Prostate gland (tissue), 2 donors: Measurements from ENCODE around the gene FAM3A.
A peak's percentile ranks its signal among the peaks of the same experiment; 100 is the strongest.

Experiments used
- POLR2A ChIP-seq: fragments of 450-650 bp; IDR thresholded peaks from one replicate; pipeline ENCODE4 v1.6.1; 2016; ENCODE audit warnings: antibody characterized with exemption, mild to moderate bottlenecking
- TF ChIP-seq, protein P1 (sequence below), 4 experiments: fragments of 200-600 bp in 2 of 4; fragments of 450-650 bp in 2 of 4; sonication (generic) in 2 of 4; IDR thresholded peaks; 1 replicate in 3 of 4; 2 replicates in 1 of 4; pipeline ENCODE4 v1.5.1; 2016 to 2019; ENCODE audit warnings: antibody characterized with exemption in 4 of 4, mild to moderate bottlenecking in 2 of 4, moderate library complexity in 2 of 4

DNA sequence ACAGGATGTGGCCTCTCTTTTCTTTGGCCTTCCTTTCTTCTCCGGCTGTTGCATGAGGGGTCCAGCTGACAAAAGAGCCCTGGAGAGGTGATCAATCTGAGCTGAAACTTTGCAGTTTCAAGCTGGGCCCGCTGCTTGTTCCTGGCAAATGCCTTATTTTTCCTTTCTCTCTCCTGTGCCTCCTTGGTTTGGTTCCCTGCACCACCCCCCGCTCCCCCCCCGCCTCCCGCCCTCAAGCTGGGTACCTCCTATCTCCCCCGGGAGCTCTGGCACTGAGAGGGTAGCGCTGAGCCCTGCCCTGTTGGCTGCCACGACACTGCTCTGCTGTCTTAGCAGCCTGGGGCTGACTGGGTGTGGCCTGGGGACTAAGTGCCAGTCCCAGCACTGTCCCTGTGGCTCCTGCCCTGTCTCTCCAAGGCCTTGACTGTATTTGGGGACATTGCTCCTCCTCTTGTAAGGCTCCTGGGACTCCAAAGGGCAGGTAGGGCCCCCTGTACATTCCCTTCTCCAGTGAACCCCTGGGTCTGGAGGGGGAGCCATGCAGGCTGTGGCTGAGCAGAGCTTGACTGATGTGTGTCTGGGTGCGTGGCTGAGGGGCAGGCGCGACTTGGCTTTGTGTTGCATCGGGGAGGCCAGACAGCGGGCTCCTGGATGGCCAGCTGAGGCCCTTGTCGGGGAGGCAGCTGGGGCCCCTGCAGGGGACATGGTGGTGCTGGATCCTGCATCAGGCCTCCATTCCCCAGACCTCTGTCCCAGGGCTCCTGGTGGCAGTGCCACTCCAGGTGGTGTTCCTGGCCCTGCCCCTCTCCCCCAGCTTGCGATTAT, 56.9 kb downstream of the FAM3A start:
- TF ChIP-seq, protein P1, sequence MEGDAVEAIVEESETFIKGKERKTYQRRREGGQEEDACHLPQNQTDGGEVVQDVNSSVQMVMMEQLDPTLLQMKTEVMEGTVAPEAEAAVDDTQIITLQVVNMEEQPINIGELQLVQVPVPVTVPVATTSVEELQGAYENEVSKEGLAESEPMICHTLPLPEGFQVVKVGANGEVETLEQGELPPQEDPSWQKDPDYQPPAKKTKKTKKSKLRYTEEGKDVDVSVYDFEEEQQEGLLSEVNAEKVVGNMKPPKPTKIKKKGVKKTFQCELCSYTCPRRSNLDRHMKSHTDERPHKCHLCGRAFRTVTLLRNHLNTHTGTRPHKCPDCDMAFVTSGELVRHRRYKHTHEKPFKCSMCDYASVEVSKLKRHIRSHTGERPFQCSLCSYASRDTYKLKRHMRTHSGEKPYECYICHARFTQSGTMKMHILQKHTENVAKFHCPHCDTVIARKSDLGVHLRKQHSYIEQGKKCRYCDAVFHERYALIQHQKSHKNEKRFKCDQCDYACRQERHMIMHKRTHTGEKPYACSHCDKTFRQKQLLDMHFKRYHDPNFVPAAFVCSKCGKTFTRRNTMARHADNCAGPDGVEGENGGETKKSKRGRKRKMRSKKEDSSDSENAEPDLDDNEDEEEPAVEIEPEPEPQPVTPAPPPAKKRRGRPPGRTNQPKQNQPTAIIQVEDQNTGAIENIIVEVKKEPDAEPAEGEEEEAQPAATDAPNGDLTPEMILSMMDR (IDR thresholded peaks at IDR 0.05), result no peak
- TF ChIP-seq POLR2A, result peak; percentile 25
